Measurements from ENCODE around the gene CBX2. TPM values are rescaled to one million over a fixed set of nuclear protein-coding genes. Genes with fewer than 3 reads are reported as not detected.

Gene CBX2
- total RNA-seq, 4 donors from 2014 or later: 0.81 to 2.5 (median 2.0) TPM

GRCh38 chr17:79814974-79815835 is 37.3 kb downstream of the CBX2 start:
- no CpG with 5 or more reads among the region's 96 CpGs for WGBS, 2 donors (ENCODE audit: low coverage in 1 of 2)
- peaks cover 0 to 56% (median 30%) of the 10 kb centered on the region in 3 donors for H3K4me1 ChIP-seq
- H3K36me3 ChIP-seq: no peaks in the 10 kb centered on the region
- TF ChIP-seq POLR2A (IDR thresholded peaks at IDR 0.05) (no peak), POLR2AphosphoS5 (IDR thresholded peaks at IDR 0.05) (no peak), EP300 (IDR thresholded peaks at IDR 0.05) (no peak)
- TF ChIP-seq, protein P1, sequence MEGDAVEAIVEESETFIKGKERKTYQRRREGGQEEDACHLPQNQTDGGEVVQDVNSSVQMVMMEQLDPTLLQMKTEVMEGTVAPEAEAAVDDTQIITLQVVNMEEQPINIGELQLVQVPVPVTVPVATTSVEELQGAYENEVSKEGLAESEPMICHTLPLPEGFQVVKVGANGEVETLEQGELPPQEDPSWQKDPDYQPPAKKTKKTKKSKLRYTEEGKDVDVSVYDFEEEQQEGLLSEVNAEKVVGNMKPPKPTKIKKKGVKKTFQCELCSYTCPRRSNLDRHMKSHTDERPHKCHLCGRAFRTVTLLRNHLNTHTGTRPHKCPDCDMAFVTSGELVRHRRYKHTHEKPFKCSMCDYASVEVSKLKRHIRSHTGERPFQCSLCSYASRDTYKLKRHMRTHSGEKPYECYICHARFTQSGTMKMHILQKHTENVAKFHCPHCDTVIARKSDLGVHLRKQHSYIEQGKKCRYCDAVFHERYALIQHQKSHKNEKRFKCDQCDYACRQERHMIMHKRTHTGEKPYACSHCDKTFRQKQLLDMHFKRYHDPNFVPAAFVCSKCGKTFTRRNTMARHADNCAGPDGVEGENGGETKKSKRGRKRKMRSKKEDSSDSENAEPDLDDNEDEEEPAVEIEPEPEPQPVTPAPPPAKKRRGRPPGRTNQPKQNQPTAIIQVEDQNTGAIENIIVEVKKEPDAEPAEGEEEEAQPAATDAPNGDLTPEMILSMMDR (IDR thresholded peaks at IDR 0.05): no peak
- H3K4me3 ChIP-seq: peak overlapping the region in 1 of 2 donors; percentile 36
- ATAC-seq: peak; percentile 55
- no peaks in the 10 kb centered on the region for H3K9me3 ChIP-seq
- no peak overlapping the region for H3K27ac ChIP-seq
- peaks cover 82% of the 10 kb centered on the region for H3K27me3 ChIP-seq

- Histone ChIP-seq H3K4me3 (no peak overlapping the region), H3K36me3 (no peaks in the 10 kb centered on the region), H3K9me3 (no peaks in the 10 kb centered on the region), H3K27me3 (peaks cover 74% of the 10 kb centered on the region), H3K27ac (no peak overlapping the region), H3K4me1 (peaks cover 0 to 49% (median 23%) of the 10 kb centered on the region in 3 donors)
- no peak for ATAC-seq
- TF ChIP-seq POLR2AphosphoS5 (IDR thresholded peaks at IDR 0.05): no peak
- TF ChIP-seq, protein P1 (IDR thresholded peaks at IDR 0.05): no peak
- TF ChIP-seq POLR2A (IDR thresholded peaks at IDR 0.05): no peak
- no peak for TF ChIP-seq EP300 (IDR thresholded peaks at IDR 0.05)
- 80 to 100% methylated on average over 1 of the region's 41 CpGs for WGBS, 2 donors (ENCODE audit: low coverage in 1 of 2)
Measured at GRCh38 chr17:79815836-79816461, 38.0 kb downstream of the CBX2 start.

DNA sequence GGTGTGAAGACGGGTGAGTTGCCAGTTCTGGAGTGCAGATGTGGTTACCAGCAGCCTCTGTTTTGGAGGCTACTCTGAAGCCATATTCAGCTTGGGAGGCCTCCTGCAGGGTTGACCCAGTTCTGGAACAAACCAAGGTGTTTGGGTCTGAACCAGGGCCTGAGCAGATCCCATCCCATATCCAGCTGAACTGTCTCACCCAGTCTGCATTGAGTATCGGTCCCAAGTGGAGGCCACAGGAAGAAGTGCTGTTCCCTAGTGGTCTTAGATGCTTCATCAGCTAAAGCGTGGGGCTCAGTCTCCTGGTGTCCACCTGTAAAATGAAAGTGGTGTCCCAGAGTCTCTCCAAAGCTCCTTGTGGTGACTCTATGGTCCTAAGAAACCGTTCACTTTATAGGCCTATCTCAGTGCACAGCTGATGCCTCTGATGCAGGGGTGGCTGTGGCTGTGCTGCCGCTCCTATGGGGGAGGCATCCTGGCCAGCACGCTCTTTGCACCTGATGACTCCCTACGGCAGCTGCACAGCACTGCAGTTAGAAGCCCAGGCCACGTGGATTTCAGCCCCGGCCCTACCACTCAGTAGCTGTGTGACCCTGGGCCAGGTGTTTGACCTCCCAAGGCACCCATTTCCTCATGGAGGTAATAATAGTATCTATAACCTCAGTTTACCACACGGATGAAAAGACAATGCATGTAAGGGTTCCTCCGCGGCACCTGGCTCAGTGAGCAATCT is 40.2 kb downstream of the CBX2 start:
- no peak overlapping the region for H3K27ac ChIP-seq
- no peaks in the 10 kb centered on the region for H3K36me3 ChIP-seq
- 83 to 90% methylated on average over 2 to 5 of the region's 12 CpGs for WGBS, 2 donors (ENCODE audit: low coverage in 1 of 2)
- no peak for ATAC-seq
- H3K4me3 ChIP-seq: no peak overlapping the region
- H3K9me3 ChIP-seq: no peaks in the 10 kb centered on the region
- peaks cover 0 to 26% (median 16%) of the 10 kb centered on the region in 3 donors for H3K4me1 ChIP-seq
- TF ChIP-seq, protein P1 (IDR thresholded peaks at IDR 0.05): no peak
- TF ChIP-seq POLR2A (IDR thresholded peaks at IDR 0.05) (no peak), POLR2AphosphoS5 (IDR thresholded peaks at IDR 0.05) (no peak), EP300 (IDR thresholded peaks at IDR 0.05) (no peak)
- peaks cover 52% of the 10 kb centered on the region for H3K27me3 ChIP-seq

DNA sequence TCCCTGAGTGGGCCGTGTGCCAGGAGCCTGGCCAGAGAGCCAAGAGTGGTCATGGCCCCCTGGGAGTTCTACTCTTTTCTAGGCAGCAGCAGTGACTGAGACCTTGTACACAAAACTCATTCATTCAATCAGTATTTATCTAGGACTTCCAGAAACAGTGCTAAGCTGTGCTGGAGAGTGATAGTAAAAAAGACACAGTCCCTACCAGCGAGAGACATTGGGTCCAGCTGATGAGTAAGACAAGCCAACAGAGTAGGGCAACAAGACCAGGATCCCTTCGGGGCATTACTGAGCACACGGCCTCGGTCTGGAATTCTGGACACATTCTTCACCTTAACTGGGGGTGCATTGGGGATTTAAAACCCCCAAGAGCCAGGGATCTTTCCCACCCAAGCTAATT is 41.1 kb downstream of the CBX2 start:
- no peaks in the 10 kb centered on the region for H3K9me3 ChIP-seq
- no peak overlapping the region for H3K27ac ChIP-seq
- H3K4me1 ChIP-seq: peaks cover 0 to 17% (median 12%) of the 10 kb centered on the region in 3 donors
- no peak for ATAC-seq
- H3K27me3 ChIP-seq: peaks cover 43% of the 10 kb centered on the region
- TF ChIP-seq POLR2AphosphoS5 (IDR thresholded peaks at IDR 0.05): no peak
- TF ChIP-seq, protein P1 (IDR thresholded peaks at IDR 0.05): no peak
- TF ChIP-seq EP300 (IDR thresholded peaks at IDR 0.05): no peak
- no peak for TF ChIP-seq POLR2A (IDR thresholded peaks at IDR 0.05)
- WGBS, 2 donors (ENCODE audit: low coverage in 1 of 2): 60 to 83% methylated on average over 1 to 4 of the region's 5 CpGs
- H3K4me3 ChIP-seq: no peak overlapping the region
- H3K36me3 ChIP-seq: no peaks in the 10 kb centered on the region
